Measurements from ENCODE around the gene THADA.

GRCh38 chr2:43519643-43520221 lies 76.1 kb downstream of the THADA start:
- TF ChIP-seq, protein P1, sequence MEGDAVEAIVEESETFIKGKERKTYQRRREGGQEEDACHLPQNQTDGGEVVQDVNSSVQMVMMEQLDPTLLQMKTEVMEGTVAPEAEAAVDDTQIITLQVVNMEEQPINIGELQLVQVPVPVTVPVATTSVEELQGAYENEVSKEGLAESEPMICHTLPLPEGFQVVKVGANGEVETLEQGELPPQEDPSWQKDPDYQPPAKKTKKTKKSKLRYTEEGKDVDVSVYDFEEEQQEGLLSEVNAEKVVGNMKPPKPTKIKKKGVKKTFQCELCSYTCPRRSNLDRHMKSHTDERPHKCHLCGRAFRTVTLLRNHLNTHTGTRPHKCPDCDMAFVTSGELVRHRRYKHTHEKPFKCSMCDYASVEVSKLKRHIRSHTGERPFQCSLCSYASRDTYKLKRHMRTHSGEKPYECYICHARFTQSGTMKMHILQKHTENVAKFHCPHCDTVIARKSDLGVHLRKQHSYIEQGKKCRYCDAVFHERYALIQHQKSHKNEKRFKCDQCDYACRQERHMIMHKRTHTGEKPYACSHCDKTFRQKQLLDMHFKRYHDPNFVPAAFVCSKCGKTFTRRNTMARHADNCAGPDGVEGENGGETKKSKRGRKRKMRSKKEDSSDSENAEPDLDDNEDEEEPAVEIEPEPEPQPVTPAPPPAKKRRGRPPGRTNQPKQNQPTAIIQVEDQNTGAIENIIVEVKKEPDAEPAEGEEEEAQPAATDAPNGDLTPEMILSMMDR (IDR thresholded peaks at IDR 0.05): no peak
- TF ChIP-seq POLR2AphosphoS5 (IDR thresholded peaks at IDR 0.05) (no peak), EP300 (IDR thresholded peaks at IDR 0.05) (no peak), POLR2A (IDR thresholded peaks at IDR 0.05) (no peak)

Measured in upper lobe of left lung (tissue), 4 donors.